AG10803 (cell line): ENCODE data around the gene RNASE8.
A peak's percentile ranks its signal among the peaks of the same experiment; 100 is the strongest.
"Not testable (repeated sequence)": the region's sequence is repeated elsewhere in the genome, so short reads cannot be mapped to it uniquely, and the experiment has no call there.

Experiments used
- DNase-seq: peaks from one replicate; pipeline ENCODE4 v3.0.0; 2010; ENCODE audit warnings: low read depth
- H3K4me3 ChIP-seq: 2 replicates; pipeline ENCODE4 v1.5.1; 2011; ENCODE audit warnings: mild to moderate bottlenecking, low read length, control low read depth
- TF ChIP-seq, protein P1 (sequence below): conservative IDR thresholded peaks from 2 replicates; pipeline ENCODE4 v1.5.1; 2011; ENCODE audit warnings: mild to moderate bottlenecking, low read length, control low read depth, inconsistent platforms

The RNASE8 gene

DNA sequence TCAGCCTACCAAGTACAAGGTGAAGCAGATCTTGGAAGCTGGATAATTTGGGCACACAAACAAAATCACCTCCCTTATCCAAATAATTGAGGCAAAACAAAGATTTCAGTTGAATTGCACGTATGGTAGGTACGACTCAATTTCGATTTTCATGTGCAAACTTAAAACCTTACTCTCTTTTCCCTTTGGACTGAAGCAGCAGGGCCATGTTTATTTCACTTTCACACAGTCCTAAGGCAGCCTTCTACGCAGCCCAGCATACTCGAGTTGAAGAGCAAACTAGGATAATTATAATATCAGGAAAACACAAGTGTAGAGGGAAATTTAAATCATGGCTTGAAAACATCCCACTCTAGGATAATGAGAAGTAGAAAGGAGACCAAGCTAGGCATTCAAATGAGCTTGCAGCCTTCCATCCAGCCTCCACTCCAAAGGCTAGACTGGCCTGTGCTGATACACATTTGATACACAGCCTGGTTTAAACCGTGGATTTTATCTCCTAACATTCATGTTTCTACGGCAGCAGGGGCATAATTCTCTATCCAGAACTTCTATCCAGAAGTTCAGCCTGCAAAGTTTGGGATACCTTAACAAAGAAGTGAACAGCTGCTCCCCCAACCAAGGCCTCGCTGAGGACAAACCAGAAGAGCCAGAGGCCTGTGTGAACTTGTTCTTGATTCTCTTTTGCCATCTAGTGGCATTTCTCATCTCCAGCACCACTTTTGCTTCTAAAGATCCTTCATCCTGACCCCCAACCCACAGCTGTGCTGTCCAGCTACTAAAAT, 17.8 kb upstream of the RNASE8 start:
- no peak overlapping the region for H3K4me3 ChIP-seq
- TF ChIP-seq, protein P1, sequence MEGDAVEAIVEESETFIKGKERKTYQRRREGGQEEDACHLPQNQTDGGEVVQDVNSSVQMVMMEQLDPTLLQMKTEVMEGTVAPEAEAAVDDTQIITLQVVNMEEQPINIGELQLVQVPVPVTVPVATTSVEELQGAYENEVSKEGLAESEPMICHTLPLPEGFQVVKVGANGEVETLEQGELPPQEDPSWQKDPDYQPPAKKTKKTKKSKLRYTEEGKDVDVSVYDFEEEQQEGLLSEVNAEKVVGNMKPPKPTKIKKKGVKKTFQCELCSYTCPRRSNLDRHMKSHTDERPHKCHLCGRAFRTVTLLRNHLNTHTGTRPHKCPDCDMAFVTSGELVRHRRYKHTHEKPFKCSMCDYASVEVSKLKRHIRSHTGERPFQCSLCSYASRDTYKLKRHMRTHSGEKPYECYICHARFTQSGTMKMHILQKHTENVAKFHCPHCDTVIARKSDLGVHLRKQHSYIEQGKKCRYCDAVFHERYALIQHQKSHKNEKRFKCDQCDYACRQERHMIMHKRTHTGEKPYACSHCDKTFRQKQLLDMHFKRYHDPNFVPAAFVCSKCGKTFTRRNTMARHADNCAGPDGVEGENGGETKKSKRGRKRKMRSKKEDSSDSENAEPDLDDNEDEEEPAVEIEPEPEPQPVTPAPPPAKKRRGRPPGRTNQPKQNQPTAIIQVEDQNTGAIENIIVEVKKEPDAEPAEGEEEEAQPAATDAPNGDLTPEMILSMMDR, result peak; percentile 80
- DNase-seq, result peak; percentile 74

DNA sequence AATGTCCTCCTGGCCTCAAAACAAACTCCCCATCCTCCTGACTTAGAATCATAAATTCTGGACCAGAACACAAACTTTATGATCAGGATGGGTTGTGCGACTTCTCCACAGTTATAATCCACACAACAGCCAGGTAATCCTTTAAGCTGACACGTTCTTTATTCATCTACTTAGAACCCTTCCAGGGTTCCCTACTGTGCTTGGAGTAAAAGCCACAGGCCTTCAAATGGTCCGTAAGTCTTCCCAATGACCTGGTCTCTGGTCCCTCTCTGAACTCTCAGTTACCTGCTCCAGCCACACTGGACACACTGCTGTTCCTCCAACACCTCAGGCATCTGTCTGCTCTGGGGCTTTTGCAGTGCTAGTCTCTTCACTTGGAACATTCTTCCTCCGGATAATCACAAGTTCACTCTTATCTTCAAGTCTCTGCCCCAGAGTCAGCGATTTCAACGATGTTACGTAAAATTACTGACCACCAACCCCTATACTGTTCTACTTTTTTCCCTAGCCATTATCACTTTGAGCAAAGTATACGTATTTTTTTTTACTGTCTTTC, 17.2 kb upstream of the RNASE8 start:
- DNase-seq, result no peak
- no peak overlapping the region for H3K4me3 ChIP-seq
- TF ChIP-seq, protein P1, result no peak

DNA sequence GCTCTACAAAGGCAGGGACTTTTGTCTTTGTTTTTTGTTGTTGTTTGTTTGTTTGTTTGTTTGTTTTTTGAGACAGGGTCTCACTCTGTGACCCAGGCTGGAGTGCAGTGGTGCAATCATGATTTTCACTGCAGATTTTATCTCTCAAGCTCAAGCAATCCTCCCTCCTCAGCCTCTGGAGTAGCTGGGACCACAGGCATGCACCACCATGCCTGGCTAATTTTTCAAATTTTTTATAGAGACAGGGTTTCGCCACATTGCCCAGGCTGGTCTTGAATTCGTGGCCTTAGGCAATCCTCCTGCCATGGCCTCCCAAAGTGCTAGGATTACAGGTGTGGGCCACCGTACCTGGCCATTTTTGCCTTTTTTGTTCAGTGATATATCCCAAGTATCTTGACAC, 16.7 kb upstream of the RNASE8 start:
- peak; percentile 57 for DNase-seq
- not testable (repeated sequence) for H3K4me3 ChIP-seq

DNA sequence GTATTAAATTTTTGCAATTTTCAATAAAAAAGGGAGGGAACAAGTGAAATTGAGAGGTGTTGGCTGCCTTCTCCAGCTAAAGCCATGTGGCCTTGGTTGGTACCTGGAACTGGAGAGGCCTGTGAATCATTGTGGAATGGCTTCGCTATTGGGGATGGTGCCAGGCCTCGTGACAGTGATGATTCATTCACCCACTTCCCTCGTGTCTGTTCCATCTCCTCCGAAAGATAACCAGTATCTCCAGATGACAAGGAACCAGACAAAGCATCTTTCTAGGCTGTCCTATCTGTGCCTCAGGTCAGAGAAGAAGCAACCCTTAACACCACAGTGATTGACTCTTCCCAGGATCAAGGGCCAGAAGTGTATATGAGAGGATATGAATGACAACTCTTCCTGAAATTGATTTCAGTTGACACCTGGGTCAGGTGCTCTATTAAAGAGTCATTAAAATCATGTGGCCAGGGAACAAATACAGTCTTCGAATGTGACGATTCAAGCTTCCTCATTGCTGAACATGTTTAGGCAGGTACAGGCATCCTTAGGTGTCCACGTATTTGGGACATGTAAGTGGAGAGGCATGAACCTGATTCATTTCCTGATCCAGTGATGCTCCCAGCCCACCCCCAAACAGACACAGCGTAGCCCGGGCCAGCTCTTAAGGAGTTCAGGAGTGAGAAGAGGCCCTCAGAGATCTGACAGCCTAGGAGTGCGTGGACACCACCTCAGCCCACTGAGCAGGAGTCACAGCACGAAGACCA, 15.8 kb upstream of the RNASE8 start, which contains the start of gene RNASE7:
Gene RNASE7, plus strand, starts transcription at position 687 of the 758 bp plus-strand sequence. CDS start 631 bp downstream, outside the sequence.
- TF ChIP-seq, protein P1, result no peak
- peak; percentile 58 for DNase-seq

DNA sequence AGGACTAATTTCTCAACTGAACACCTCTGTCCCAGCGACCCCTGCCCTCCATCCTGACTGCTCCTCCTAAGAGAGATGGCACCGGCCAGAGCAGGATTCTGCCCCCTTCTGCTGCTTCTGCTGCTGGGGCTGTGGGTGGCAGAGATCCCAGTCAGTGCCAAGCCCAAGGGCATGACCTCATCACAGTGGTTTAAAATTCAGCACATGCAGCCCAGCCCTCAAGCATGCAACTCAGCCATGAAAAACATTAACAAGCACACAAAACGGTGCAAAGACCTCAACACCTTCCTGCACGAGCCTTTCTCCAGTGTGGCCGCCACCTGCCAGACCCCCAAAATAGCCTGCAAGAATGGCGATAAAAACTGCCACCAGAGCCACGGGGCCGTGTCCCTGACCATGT, 14.7 kb upstream of the RNASE8 start:
- TF ChIP-seq, protein P1, result no peak
- H3K4me3 ChIP-seq, result no peak overlapping the region
- DNase-seq, result peak; percentile 25

More for the DNA sequence above, 15.8 kb upstream of the RNASE8 start, which contains the start of gene RNASE7:
- H3K4me3 ChIP-seq, result no peak within 1 kb of the TSS

DNA sequence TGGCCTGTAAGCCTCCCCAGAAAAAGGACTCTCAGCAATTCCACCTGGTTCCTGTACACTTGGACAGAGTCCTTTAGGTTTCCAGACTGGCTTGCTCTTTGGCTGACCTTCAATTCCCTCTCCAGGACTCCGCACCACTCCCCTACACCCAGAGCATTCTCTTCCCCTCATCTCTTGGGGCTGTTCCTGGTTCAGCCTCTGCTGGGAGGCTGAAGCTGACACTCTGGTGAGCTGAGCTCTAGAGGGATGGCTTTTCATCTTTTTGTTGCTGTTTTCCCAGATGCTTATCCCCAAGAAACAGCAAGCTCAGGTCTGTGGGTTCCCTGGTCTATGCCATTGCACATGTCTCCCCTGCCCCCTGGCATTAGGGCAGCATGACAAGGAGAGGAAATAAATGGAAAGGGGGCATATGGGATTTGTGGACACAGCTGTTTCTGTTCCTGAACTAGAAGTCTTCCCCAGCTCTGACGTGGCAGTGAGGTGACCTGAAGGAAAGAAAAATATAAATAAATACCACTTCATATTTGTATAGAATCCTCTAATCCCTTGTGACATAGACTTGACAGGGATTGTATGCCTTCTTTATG, 14.1 kb upstream of the RNASE8 start:
- no peak for DNase-seq
- TF ChIP-seq, protein P1, result no peak
- H3K4me3 ChIP-seq, result no peak overlapping the region

DNA sequence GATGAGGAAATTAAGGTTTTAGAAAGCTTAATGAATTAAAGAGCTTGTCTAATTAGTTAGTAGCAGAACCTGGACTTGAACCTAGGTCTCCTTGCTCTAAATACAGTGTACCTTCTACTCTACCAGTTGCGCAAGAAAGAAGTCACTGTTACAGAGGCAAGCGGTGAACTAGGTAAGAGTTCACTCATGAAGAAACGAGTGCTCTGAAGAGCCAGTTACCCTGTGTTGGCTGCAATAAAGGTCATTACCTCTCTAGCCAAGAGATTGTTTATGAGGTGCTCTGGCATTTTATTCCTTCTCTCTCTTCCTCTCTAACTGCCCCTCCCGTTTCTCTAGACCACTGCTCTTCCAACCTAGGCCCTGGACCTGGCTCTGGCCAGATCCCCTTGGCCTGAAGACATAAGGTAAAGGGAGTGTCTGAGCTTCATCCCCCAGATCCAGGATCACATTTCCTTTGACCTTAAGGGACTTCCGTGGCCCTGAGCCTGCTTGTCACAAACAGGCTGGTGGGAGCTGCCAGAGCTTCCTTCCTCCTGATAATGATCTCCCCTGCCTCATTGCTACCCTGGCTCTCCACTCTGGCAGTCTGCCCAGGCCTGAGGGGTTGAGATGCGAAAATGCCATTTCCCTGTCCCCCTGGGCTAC, 13.5 kb upstream of the RNASE8 start:
- H3K4me3 ChIP-seq, result no peak overlapping the region
- DNase-seq, result no peak
- TF ChIP-seq, protein P1, result no peak
